ENCODE measurements around the gene GPX3. TPM values are rescaled to one million over a fixed set of nuclear protein-coding genes. Genes with fewer than 3 reads are reported as not detected.

GPX3 gene
- total and polyA plus RNA-seq, 2 of the 8 experiments (the other 6 are each of a cell fraction or from before 2014, with no cell fraction given), result 27.8 to 77.9 TPM

- no peak overlapping the region for H3K14ac ChIP-seq (ENCODE audit: insufficient read length)
- H4K91ac ChIP-seq (replicated peaks; ENCODE audit: insufficient read length, low read length), result no peak overlapping the region
- ChIA-PET CTCF (ENCODE audit: partially characterized antibody) (interaction anchor here (0.6 to 28.6 kb wide), 8 partner anchors 11 to 1236 kb away, joined by 3 to 442 read pairs (median 4); partner anchors contain the start of gene TNIP1), POLR2A (ENCODE audit: partially characterized antibody) (no interaction called here)
- DNase-seq (ENCODE audit: low read depth in 1 of 2, low spot score in 2 of 2), result no peak
- H2BK5ac ChIP-seq (ENCODE audit: low read depth, low read length), result no peak overlapping the region
- H3K4me1 ChIP-seq (replicated peaks in 1 of 4; ENCODE audit: control insufficient read depth in 3 of 4, insufficient read depth in 4 of 4, low read length in 3 of 4), result peaks cover 0 to 10% (median 5%) of the 10 kb centered on the region in 4 experiments; a peak in 4 of 7 replicates
- H3K27ac ChIP-seq (ENCODE audit: low read depth, low read length), result no peak overlapping the region
- H3K9me3 ChIP-seq (ENCODE audit: insufficient read depth in 2 of 2, low read depth in 1 of 2, low read length in 1 of 2), result no peaks in the 10 kb centered on the region
- H2AK5ac ChIP-seq (ENCODE audit: low read depth, low read length), result no peak overlapping the region
- H4K20me1 ChIP-seq (replicated peaks in 1 of 2; ENCODE audit: control insufficient read depth in 1 of 2, insufficient read depth in 2 of 2, low read length in 2 of 2), result peaks cover 0 to 4% of the 10 kb centered on the region in 2 experiments
- no peak overlapping the region for H2BK120ac ChIP-seq (replicated peaks; ENCODE audit: low read depth, low read length)
- peaks cover 6% of the 10 kb centered on the region; the same call in 1 of the 2 replicates for H3K79me1 ChIP-seq (ENCODE audit: low read depth, low read length)
- H2AFZ ChIP-seq (ENCODE audit: low read length), result no peak overlapping the region
- peaks cover 0 to 11% of the 10 kb centered on the region in 2 experiments; a peak in 2 of 4 replicates for H3K79me2 ChIP-seq (ENCODE audit: control insufficient read depth in 1 of 2, insufficient read depth in 2 of 2, low read length in 2 of 2)
- TF ChIP-seq SIX5 (IDR thresholded peaks at IDR 0.05; ENCODE audit: low read depth, low read length), result no peak
- no peak for TF ChIP-seq KDM4A (IDR thresholded peaks at IDR 0.05; ENCODE audit: low read depth, low read length, severe bottlenecking)
- no peak for TF ChIP-seq RAD21 (IDR thresholded peaks at IDR 0.05 in 1 of 2, conservative IDR thresholded peaks at IDR 0.05 in 1 of 2; ENCODE audit: low read depth in 2 of 2, low read length in 2 of 2)
- TF ChIP-seq SP2 (IDR thresholded peaks at IDR 0.05; ENCODE audit: low read length), result no peak
- TF ChIP-seq SUZ12 (IDR thresholded peaks at IDR 0.05; ENCODE audit: low read length), result no peak
- no peak for TF ChIP-seq TAF1 (IDR thresholded peaks at IDR 0.05; ENCODE audit: low read depth, low read length)
- no peak for TF ChIP-seq TBP (IDR thresholded peaks at IDR 0.05; ENCODE audit: low read depth, low read length)
- no peak for TF ChIP-seq USF2 (IDR thresholded peaks at IDR 0.05; ENCODE audit: low read length)
- no peaks in the 10 kb centered on the region for H3K23me2 ChIP-seq (ENCODE audit: low read depth, low read length)
- H2BK15ac ChIP-seq (ENCODE audit: low read length), result no peak overlapping the region
- H3K4me3 ChIP-seq (ENCODE audit: extremely low read depth in 1 of 4, insufficient read depth in 2 of 4, low read depth in 3 of 4, low read length in 4 of 4), result no peak overlapping the region
- H3K9ac ChIP-seq (replicated peaks in 1 of 4; ENCODE audit: extremely low read depth in 1 of 4, low read depth in 3 of 4, low read length in 3 of 4), result no peak overlapping the region
- no peak overlapping the region for H4K5ac ChIP-seq (ENCODE audit: insufficient read length, low read depth, low read length)
- WGBS, 2 experiments (ENCODE audit: extremely low coverage in 1 of 2, insufficient coverage in 1 of 2, insufficient read length in 1 of 2, insufficient replicate concordance in 2 of 2, low coverage in 1 of 2, low lambda C conversion rate in 2 of 2, missing lambda C conversion rate in 1 of 2), result 91% methylated on average over 2 of the region's 2 CpGs; no CpG with 5 or more reads in 1 of the 2 experiments
- no peaks in the 10 kb centered on the region for H3K27me3 ChIP-seq (replicated peaks in 1 of 4; ENCODE audit: control insufficient read depth in 3 of 4, extremely low read depth in 1 of 4, insufficient read depth in 3 of 4, low read length in 3 of 4)
- H3K4me2 ChIP-seq (ENCODE audit: insufficient read depth in 1 of 2, low read depth in 2 of 2, low read length in 2 of 2), result no peak overlapping the region
- no peak overlapping the region for H3K4ac ChIP-seq (replicated peaks; ENCODE audit: insufficient read length, low read depth, low read length)
- no peak overlapping the region for H2BK12ac ChIP-seq (ENCODE audit: low read depth, low read length)
- no peak overlapping the region for H3K23ac ChIP-seq (ENCODE audit: insufficient read length)
- no peak overlapping the region for H3K56ac ChIP-seq (replicated peaks; ENCODE audit: insufficient read length, low read depth, low read length)
- H3K36me3 ChIP-seq (ENCODE audit: control insufficient read depth in 2 of 4, insufficient read depth in 4 of 4, low read length in 3 of 4), result no peaks in the 10 kb centered on the region
- FAIRE-seq, result no peak
- no peak overlapping the region for H3K18ac ChIP-seq (ENCODE audit: extremely low read depth, low read length)
- H4K8ac ChIP-seq (ENCODE audit: extremely low read depth, insufficient read depth, low read length), result no peak overlapping the region
- no peak overlapping the region for H2BK20ac ChIP-seq (ENCODE audit: low read length)
Observed at GRCh38 chr5:151070449-151070848, 50.1 kb downstream of the GPX3 start.
